Fibroblast of skin of right biceps (primary cell): ENCODE results near the gene PAN2.

Experiments
- DNase-seq: peaks from one replicate; pipeline ENCODE4 v3.0.0-alpha.2; 2013

The PAN2 gene

DNA sequence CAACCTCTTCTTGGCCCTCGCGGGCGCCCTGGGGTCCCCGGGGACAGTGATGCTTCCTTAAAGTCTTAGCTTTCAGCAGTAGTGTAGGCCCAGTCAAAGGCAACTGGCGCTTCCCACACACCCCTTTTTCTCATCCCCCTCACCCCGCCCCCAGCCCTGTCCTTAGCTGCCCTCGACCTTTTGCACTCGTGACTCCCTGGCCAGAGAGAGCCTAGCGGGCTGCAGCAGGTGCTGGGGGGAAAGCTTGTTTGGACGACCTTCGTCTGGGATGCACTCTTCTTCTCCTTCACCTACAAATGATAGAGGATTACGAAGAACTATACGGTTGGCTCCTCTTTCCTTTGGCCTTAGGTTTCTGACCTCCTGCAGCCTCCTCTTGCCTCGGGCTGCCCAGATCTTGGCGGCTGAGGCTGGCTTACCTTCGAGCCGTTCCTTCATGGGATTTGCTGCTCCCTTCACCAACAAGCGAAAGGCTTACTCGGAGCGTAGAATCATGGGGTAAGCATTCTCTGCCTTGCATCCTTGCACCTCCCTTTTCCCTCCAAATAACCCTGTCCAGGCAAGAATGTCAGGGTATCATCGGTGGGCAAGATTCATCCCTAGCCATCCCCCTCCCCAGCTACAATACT is 66.2 kb downstream of the PAN2 start:
- no peak for DNase-seq

DNA sequence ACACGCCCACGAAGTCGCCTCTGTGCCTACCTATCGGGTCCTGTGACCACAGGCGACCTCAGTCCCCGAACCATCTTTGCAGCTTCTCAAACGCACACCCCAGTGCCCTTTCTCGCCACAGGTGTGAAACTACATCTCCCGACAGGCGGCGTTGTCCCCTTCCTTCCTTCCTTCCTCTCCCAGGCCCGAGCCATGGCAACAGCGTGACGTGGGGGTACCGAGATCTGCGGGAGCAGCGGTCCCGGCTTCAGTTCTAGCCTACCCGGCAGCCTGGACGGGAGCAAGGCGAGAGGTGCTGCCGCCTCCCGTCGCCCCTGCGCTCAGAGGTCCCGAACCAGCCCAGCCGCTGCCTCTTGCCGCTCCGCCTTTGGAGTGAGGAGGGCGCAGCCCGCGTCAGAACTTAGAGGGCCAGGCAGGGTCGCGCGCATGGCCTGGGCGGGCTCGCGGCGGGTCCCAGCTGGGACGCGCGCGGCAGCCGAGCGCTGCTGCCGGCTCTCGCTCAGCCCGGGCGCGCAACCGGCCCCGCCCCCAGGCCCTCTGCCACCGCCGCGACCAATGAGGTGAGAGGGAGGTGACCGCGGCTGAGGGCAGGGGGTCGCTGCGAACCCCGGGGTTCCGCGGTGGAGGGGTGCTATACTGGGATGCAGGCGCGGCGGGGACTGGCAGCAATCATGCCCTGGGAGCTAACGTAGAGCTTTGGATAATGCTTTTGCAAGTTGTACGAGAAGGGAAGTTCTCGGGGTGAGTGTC is 66.9 kb downstream of the PAN2 start, which contains the start of gene COQ10A:
TSS of gene COQ10A (plus strand) at position 250 of the 750 bp plus-strand sequence. CDS start at position 427, 177 bp downstream.
- DNase-seq = peak; percentile 85
